KMS-11 (cell line): Measurements from ENCODE around the gene ZNF394.

Experiments
- H2AFZ ChIP-seq: fragments of 200-600 bp; sonication (generic); 2 replicates; pipeline ENCODE4 v1.6.1; 2016; ENCODE audit warnings: antibody characterized with exemption, mixed run types, low read depth
- H3K27ac ChIP-seq: fragments of 200-600 bp; sonication (generic); 2 replicates; pipeline ENCODE4 v1.6.1; 2016; ENCODE audit warnings: mild to moderate bottlenecking, mixed run types
- H3K27me3 ChIP-seq: fragments of 200-600 bp; sonication (generic); 2 replicates; pipeline ENCODE4 v1.6.1; 2017; ENCODE audit warnings: mild to moderate bottlenecking, low read depth, mixed run types, moderate library complexity; ENCODE audit not compliant: insufficient read depth
- H3K36me3 ChIP-seq: fragments of 200-600 bp; sonication (generic); 2 replicates; pipeline ENCODE4 v1.6.1; 2017; ENCODE audit warnings: mild to moderate bottlenecking, mixed run types; ENCODE audit not compliant: insufficient read depth
- H3K4me1 ChIP-seq: fragments of 200-600 bp; sonication (generic); 2 replicates; pipeline ENCODE4 v1.6.1; 2016; ENCODE audit warnings: mild to moderate bottlenecking, low read depth, mixed run types; ENCODE audit not compliant: poor library complexity, severe bottlenecking
- H3K4me2 ChIP-seq: fragments of 200-600 bp; sonication (generic); 2 replicates; pipeline ENCODE4 v1.7.0; 2016; ENCODE audit warnings: mild to moderate bottlenecking, mixed run types
- H3K4me3 ChIP-seq: fragments of 200-600 bp; sonication (generic); IDR thresholded peaks from 2 replicates; pipeline ENCODE4 v1.6.1; 2017; ENCODE audit warnings: low read depth, low read length, mixed read lengths; ENCODE audit not compliant: insufficient read depth
- H3K79me2 ChIP-seq: fragments of 200-600 bp; sonication (generic); 2 replicates; pipeline ENCODE4 v1.6.1; 2016; ENCODE audit warnings: low read depth, mixed run types; ENCODE audit not compliant: insufficient read depth
- H3K9ac ChIP-seq: fragments of 200-600 bp; sonication (generic); 2 replicates; pipeline ENCODE4 v1.6.1; 2016; ENCODE audit warnings: mild to moderate bottlenecking, mixed run types
- H4K20me1 ChIP-seq: fragments of 200-600 bp; sonication (generic); 2 replicates; pipeline ENCODE4 v1.6.1; 2016; ENCODE audit warnings: mild to moderate bottlenecking, mixed run types; ENCODE audit not compliant: insufficient read depth
- TF ChIP-seq, protein P1 (sequence below): fragments of 200-600 bp; sonication (generic); conservative IDR thresholded peaks from 2 replicates; pipeline ENCODE4 v1.6.1; 2017; ENCODE audit warnings: low read depth, mild to moderate bottlenecking, antibody characterized with exemption, low read length, moderate library complexity, mixed read lengths

Gene ZNF394

GRCh38 chr7:99449326-99449725, 50.8 kb downstream of the ZNF394 start:
- no peaks in the 10 kb centered on the region for H3K79me2 ChIP-seq
- no peak overlapping the region for H3K27ac ChIP-seq
- H3K9ac ChIP-seq, result no peak overlapping the region
- no peaks in the 10 kb centered on the region for H4K20me1 ChIP-seq
- H3K4me3 ChIP-seq, result no peak overlapping the region
- TF ChIP-seq, protein P1, sequence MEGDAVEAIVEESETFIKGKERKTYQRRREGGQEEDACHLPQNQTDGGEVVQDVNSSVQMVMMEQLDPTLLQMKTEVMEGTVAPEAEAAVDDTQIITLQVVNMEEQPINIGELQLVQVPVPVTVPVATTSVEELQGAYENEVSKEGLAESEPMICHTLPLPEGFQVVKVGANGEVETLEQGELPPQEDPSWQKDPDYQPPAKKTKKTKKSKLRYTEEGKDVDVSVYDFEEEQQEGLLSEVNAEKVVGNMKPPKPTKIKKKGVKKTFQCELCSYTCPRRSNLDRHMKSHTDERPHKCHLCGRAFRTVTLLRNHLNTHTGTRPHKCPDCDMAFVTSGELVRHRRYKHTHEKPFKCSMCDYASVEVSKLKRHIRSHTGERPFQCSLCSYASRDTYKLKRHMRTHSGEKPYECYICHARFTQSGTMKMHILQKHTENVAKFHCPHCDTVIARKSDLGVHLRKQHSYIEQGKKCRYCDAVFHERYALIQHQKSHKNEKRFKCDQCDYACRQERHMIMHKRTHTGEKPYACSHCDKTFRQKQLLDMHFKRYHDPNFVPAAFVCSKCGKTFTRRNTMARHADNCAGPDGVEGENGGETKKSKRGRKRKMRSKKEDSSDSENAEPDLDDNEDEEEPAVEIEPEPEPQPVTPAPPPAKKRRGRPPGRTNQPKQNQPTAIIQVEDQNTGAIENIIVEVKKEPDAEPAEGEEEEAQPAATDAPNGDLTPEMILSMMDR, result no peak
- H3K4me1 ChIP-seq, result no peaks in the 10 kb centered on the region
- H3K27me3 ChIP-seq, result no peaks in the 10 kb centered on the region
- no peak overlapping the region for H3K4me2 ChIP-seq
- no peak overlapping the region for H2AFZ ChIP-seq
- H3K36me3 ChIP-seq, result peaks cover 26% of the 10 kb centered on the region; the same call in 1 of the 2 replicates

DNA sequence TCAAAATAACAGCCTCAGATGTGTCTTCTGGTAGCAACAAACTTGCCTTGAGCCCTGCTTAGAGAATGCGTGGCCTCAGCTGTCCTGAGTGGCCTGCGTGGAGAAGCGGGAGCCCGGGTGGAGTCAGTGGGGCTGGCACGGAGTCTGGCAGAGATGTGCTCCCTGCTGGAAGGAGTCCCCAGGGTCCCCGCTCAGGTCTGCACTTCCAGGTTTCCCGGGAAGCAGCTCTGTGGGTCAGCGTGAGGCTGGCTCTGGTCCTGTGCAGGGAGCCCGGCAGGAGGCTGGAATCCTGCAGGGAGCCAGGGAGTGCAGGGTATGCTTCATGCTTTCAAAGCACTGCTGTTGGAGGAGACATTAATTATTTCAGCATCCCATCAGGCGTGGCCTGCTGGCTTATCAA, 51.2 kb downstream of the ZNF394 start:
- no peak overlapping the region for H3K9ac ChIP-seq

DNA sequence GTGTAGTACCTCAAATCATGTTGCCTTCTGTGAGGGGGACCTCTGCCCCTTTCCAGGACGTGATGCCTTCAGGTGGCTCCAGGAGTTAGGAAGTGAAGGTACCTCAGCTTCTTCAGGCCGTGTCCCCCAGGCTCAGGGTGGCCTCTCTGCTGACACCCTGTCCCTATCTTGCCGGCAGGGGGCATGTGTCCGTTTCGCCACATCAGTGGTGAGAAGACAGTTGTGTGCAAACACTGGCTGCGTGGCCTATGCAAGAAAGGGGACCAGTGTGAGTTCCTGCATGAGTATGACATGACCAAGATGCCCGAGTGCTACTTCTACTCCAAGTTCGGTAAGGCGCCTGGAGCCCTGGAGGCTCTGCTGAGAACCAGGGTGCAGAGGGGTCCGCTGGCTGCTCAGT, 52.1 kb downstream of the ZNF394 start:
- Histone ChIP-seq H3K4me3 (no peak overlapping the region), H3K9ac (no peak overlapping the region), H3K79me2 (no peaks in the 10 kb centered on the region; the same call in 1 of the 2 replicates), H3K36me3 (peaks cover 26% of the 10 kb centered on the region; the same call in 1 of the 2 replicates), H2AFZ (no peak overlapping the region), H3K4me1 (no peaks in the 10 kb centered on the region), H3K27me3 (no peaks in the 10 kb centered on the region), H3K27ac (no peak overlapping the region), H3K4me2 (no peak overlapping the region), H4K20me1 (no peaks in the 10 kb centered on the region)
- TF ChIP-seq, protein P1, result no peak

More for the DNA sequence above, 51.2 kb downstream of the ZNF394 start:
- H3K36me3 ChIP-seq, result peaks cover 26% of the 10 kb centered on the region; the same call in 1 of the 2 replicates
- no peaks in the 10 kb centered on the region for H4K20me1 ChIP-seq
- no peak overlapping the region for H3K27ac ChIP-seq
- TF ChIP-seq, protein P1, result no peak
- no peak overlapping the region for H2AFZ ChIP-seq
- no peak overlapping the region for H3K4me3 ChIP-seq
- no peaks in the 10 kb centered on the region for H3K79me2 ChIP-seq
- H3K4me1 ChIP-seq, result no peaks in the 10 kb centered on the region
- no peaks in the 10 kb centered on the region for H3K27me3 ChIP-seq
- no peak overlapping the region for H3K4me2 ChIP-seq

DNA sequence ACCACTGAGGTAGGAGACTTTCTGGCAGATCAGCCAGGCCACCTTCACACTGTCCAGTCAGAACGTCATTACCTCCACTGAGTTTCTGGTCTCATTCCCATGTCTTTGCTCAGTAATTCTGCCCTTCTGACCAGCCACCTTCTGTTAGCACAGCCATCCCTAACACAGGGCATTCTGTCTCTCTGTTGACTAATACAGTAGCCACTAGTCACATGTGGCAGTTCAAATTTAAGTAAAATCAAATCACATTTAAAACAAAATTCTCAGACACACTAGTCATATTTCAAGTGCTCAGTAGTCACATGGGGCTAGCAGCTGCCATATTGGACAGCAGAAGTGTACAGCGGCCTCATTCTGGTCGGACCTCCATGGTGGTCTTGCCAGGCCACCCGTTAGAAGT, 54.0 kb downstream of the ZNF394 start:
- Histone ChIP-seq H3K9ac (no peak overlapping the region), H3K27ac (no peak overlapping the region), H3K4me3 (no peak overlapping the region), H3K27me3 (no peaks in the 10 kb centered on the region), H3K4me1 (no peaks in the 10 kb centered on the region), H3K4me2 (no peak overlapping the region), H2AFZ (no peak overlapping the region), H3K36me3 (peaks cover 24% of the 10 kb centered on the region; the same call in 1 of the 2 replicates), H3K79me2 (peaks cover 11% of the 10 kb centered on the region; the same call in 1 of the 2 replicates), H4K20me1 (no peaks in the 10 kb centered on the region)
- TF ChIP-seq, protein P1, result no peak
